Keratinocyte (primary cell): ENCODE data around the gene TSHZ1. TPM values are rescaled to one million over a fixed set of nuclear protein-coding genes. Genes with fewer than 3 reads are reported as not detected.
A peak's percentile ranks its signal among the peaks of the same experiment; 100 is the strongest.

ENCODE experiments used
- DNase-seq: peaks from one replicate; pipeline ENCODE4 v3.0.0-alpha.2; 2011; ENCODE audit warnings: low read depth, missing footprints, low spot score
- FAIRE-seq: peaks from 2 replicates; lab custom pipeline; 2011; peaks lifted over from hg19 to GRCh38; lab: Jason Lieb, UNC
- H2AFZ ChIP-seq: 2 replicates; pipeline ENCODE4 v1.6.0; 2012; ENCODE audit warnings: low read length, control low read depth, inconsistent platforms; ENCODE audit not compliant: control insufficient read depth
- H3K27ac ChIP-seq: 2 replicates; pipeline ENCODE4 v1.5.1; 2011; ENCODE audit warnings: low read length; ENCODE audit not compliant: control insufficient read depth, insufficient read depth
- H3K27me3 ChIP-seq: 3 replicates; pipeline ENCODE4 v1.6.0; 2011; ENCODE audit warnings: low read length; ENCODE audit not compliant: control insufficient read depth, insufficient read depth; ENCODE audit errors: extremely low read depth
- H3K36me3 ChIP-seq, 2 experiments: 2 replicates in 1 of 2; 3 replicates in 1 of 2; pipeline ENCODE4 v1.5.1; 2011; ENCODE audit warnings: low read length in 2 of 2, mild to moderate bottlenecking in 1 of 2; ENCODE audit not compliant: control insufficient read depth in 2 of 2, insufficient read depth in 2 of 2; ENCODE audit errors: extremely low read depth in 1 of 2
- H3K4me1 ChIP-seq: 3 replicates; pipeline ENCODE4 v1.5.1; 2011; ENCODE audit warnings: low read length; ENCODE audit not compliant: control insufficient read depth, insufficient read depth; ENCODE audit errors: extremely low read depth
- H3K4me2 ChIP-seq: 3 replicates; pipeline ENCODE4 v1.6.0; 2011; ENCODE audit warnings: low read depth, low read length; ENCODE audit not compliant: control insufficient read depth, insufficient read depth; ENCODE audit errors: extremely low read depth
- H3K4me3 ChIP-seq, 3 experiments: fragments of 200-600 bp in 1 of 3; sonication (generic) in 1 of 3; 2 replicates in 2 of 3; 3 replicates in 1 of 3; pipeline ENCODE4 v1.5.1; 2011 to 2016; ENCODE audit warnings: low read length in 3 of 3, mild to moderate bottlenecking in 3 of 3, control low read depth in 2 of 3, inconsistent platforms in 1 of 3, low read depth in 1 of 3, mixed read lengths in 1 of 3, mixed run types in 1 of 3, moderate library complexity in 1 of 3; ENCODE audit not compliant: control insufficient read depth in 2 of 3, insufficient read depth in 2 of 3; ENCODE audit errors: extremely low read depth in 1 of 3
- H3K79me2 ChIP-seq: 2 replicates; pipeline ENCODE4 v1.6.0; 2012; ENCODE audit warnings: low read length; ENCODE audit not compliant: control insufficient read depth, insufficient read depth
- H3K9ac ChIP-seq: 3 replicates; pipeline ENCODE4 v1.6.0; 2011; ENCODE audit warnings: low read length; ENCODE audit not compliant: control insufficient read depth, insufficient read depth; ENCODE audit errors: extremely low read depth
- H3K9me1 ChIP-seq: 3 replicates; pipeline ENCODE4 v1.6.0; 2011; ENCODE audit warnings: low read length; ENCODE audit not compliant: control insufficient read depth, insufficient read depth; ENCODE audit errors: extremely low read depth
- H3K9me3 ChIP-seq: 2 replicates; pipeline ENCODE4 v1.5.1; 2012; ENCODE audit warnings: low read depth, low read length; ENCODE audit not compliant: control insufficient read depth
- H4K20me1 ChIP-seq: 3 replicates; pipeline ENCODE4 v1.6.0; 2011; ENCODE audit warnings: low read length; ENCODE audit not compliant: control insufficient read depth, insufficient read depth; ENCODE audit errors: extremely low read depth
- CTCF ChIP-seq, 3 experiments: IDR thresholded peaks in 1 of 3; conservative IDR thresholded peaks in 1 of 3; optimal IDR thresholded peaks in 1 of 3; 2 replicates in 2 of 3; 3 replicates in 1 of 3; pipeline versions ENCODE3 to v1.5.1; 2011; ENCODE audit warnings: low read length in 3 of 3, mild to moderate bottlenecking in 3 of 3, moderate library complexity in 2 of 3, control low read depth in 1 of 3, inconsistent platforms in 1 of 3; ENCODE audit not compliant: insufficient read depth in 2 of 3; ENCODE audit errors: extremely low read depth in 1 of 3
- EZH2 ChIP-seq: IDR thresholded peaks from one replicate; pipeline ENCODE4 v1.6.1; 2012; ENCODE audit warnings: inconsistent platforms, mild to moderate bottlenecking, low read length, moderate library complexity
- dilution Hi-C: fragments of 300-500 bp; cut with MboI; formaldehyde crosslinking; loops from one replicate; pipeline ENCODE4 v1.7.0; 2020; ENCODE audit warnings: low sequenced_read_pairs; ENCODE audit not compliant: extremely low pct_ligation_motif_present
- polyA plus RNA-seq, 5 experiments: library from polyadenylated mRNA; depleted of rRNA in 3 of 5; stranded (reverse) in 3 of 5; stranded (forward) in 1 of 5; unstranded in 1 of 5; fragments of >200 nt; gene quantifications; 1 replicate in 1 of 5; 2 replicates in 3 of 5; 3 replicates in 1 of 5; pipeline versions ENCODE4 v1.2.1 to v1.2.3, GENCODE V29; 2011 to 2012; ENCODE audit warnings: missing spikeins in 2 of 5, low read depth in 1 of 5, low replicate concordance in 1 of 5

Gene TSHZ1
- polyA plus RNA-seq, 1 donor (not counting 4 experiments of a cell fraction or from before 2014, with no cell fraction given), result 2.2 TPM

GRCh38 chr18:75179819-75180600 lies 30.6 kb upstream of the TSHZ1 start:
- no peak for FAIRE-seq
- Histone ChIP-seq H3K4me3 (no peak overlapping the region), H3K27me3 (no peaks in the 10 kb centered on the region), H3K9me1 (no peaks in the 10 kb centered on the region), H3K36me3 (no peaks in the 10 kb centered on the region), H3K79me2 (no peaks in the 10 kb centered on the region), H3K4me1 (peaks cover 19% of the 10 kb centered on the region), H2AFZ (no peak overlapping the region), H3K9me3 (no peaks in the 10 kb centered on the region), H3K4me2 (no peak overlapping the region), H4K20me1 (no peaks in the 10 kb centered on the region), H3K27ac (no peak overlapping the region), H3K9ac (no peak overlapping the region)
- dilution Hi-C loops, result no loop called here
- no peak for TF ChIP-seq EZH2
- DNase-seq, result no peak

GRCh38 chr18:75183524-75183923 lies 27.1 kb upstream of the TSHZ1 start:
- H4K20me1 ChIP-seq, result no peaks in the 10 kb centered on the region
- TF ChIP-seq CTCF (optimal IDR thresholded peaks at IDR 0.05 in 1 of 3, IDR thresholded peaks at IDR 0.05 in 1 of 3, conservative IDR thresholded peaks at IDR 0.05 in 1 of 3; ENCODE audit: extremely low read depth in 1 of 3, insufficient read depth in 2 of 3, low read length in 3 of 3) (no peak), EZH2 (no peak)
- H3K36me3 ChIP-seq, result no peaks in the 10 kb centered on the region
- no peak overlapping the region for H3K4me3 ChIP-seq
- peak overlapping the region; percentile 31 for H3K27ac ChIP-seq
- peak; percentile 100 for FAIRE-seq
- dilution Hi-C loops, result no loop called here
- H2AFZ ChIP-seq, result peak overlapping the region; percentile 66
- H3K4me2 ChIP-seq, result peak overlapping the region; percentile 62
- H3K27me3 ChIP-seq, result no peaks in the 10 kb centered on the region
- H3K9me3 ChIP-seq, result no peaks in the 10 kb centered on the region
- H3K9ac ChIP-seq, result no peak overlapping the region
- H3K79me2 ChIP-seq, result no peaks in the 10 kb centered on the region
- peak; percentile 73 for DNase-seq
- H3K4me1 ChIP-seq, result peaks cover 24% of the 10 kb centered on the region
- no peaks in the 10 kb centered on the region for H3K9me1 ChIP-seq
